K562 (cell line): ENCODE results near the gene ZNF74. TPM values are rescaled to one million over a fixed set of nuclear protein-coding genes. Genes with fewer than 3 reads are reported as not detected.

Experiments used
- ATAC-seq: fragments of 200-7000 bp; cut with Tn5 transposase; 3 replicates; pipeline ENCODE4 v1.9.1; 2020; ENCODE audit warnings: moderate library complexity
- BruUV-seq: library from RNA; stranded (reverse); fragments of 400-500 nt; replicated peaks from 2 replicates; lab custom pipeline; 2021; lab: Mats Ljungman, UMichigan
- CTCF ChIA-PET: fragments of 300-600 bp; formaldehyde crosslinking; extraction: SDS; loops from one replicate; lab custom pipeline; 2021; ENCODE audit warnings: low intra/inter-chr PET ratio; lab: Yijun Ruan, JAX
- POLR2A ChIA-PET: fragments of 300-600, 350-650 bp; sonication (Branson Sonifier 250); formaldehyde crosslinking; extraction: SDS; loops from one replicate; lab custom pipeline; 2021; ENCODE audit warnings: antibody characterized with exemption, inconsistent platforms; lab: Yijun Ruan, JAX
- DNase-seq, 4 experiments: peaks; one replicate each; pipeline versions ENCODE4 v3.0.0 to v3.0.0-alpha.2; 2011 to 2018; ENCODE audit warnings: low spot score in 3 of 4, mixed read lengths in 3 of 4; ENCODE audit errors: extremely low read depth in 1 of 4
- FAIRE-seq: peaks from 2 replicates; lab custom pipeline; 2011; peaks lifted over from hg19 to GRCh38; lab: Jason Lieb, UNC
- H2AFZ ChIP-seq: 2 replicates; pipeline ENCODE4 v1.6.0; 2011; ENCODE audit warnings: low read depth, low read length, control low read depth, inconsistent platforms
- H3K27ac ChIP-seq: fragments of 200-600 bp; 3 replicates; pipeline ENCODE4 v1.8.0; 2011; ENCODE audit warnings: low read depth, mild to moderate bottlenecking, control low read depth, inconsistent platforms, low read length, moderate library complexity, mixed read lengths; ENCODE audit errors: extremely low read depth
- H3K27me3 ChIP-seq, 2 experiments: fragments of 300-600 bp in 1 of 2; 2 replicates in 1 of 2; 3 replicates in 1 of 2; pipeline versions ENCODE4 v1.6.0 to v1.8.0; 2011; ENCODE audit warnings: inconsistent platforms in 2 of 2, low read length in 2 of 2, mild to moderate bottlenecking in 1 of 2, mixed read lengths in 1 of 2, moderate library complexity in 1 of 2; ENCODE audit not compliant: control insufficient read depth in 2 of 2, insufficient read depth in 2 of 2
- H3K36me3 ChIP-seq: fragments of 300-600 bp; 3 replicates; pipeline ENCODE4 v1.8.0; 2011; ENCODE audit warnings: mild to moderate bottlenecking, low read length, inconsistent platforms; ENCODE audit not compliant: control insufficient read depth, insufficient read depth
- H3K4me1 ChIP-seq, 2 experiments: fragments of 200-600 bp in 1 of 2; replicated peaks in 1 of 2; 2 replicates in 1 of 2; 3 replicates in 1 of 2; pipeline versions ENCODE4 v1.5.1 to v1.8.0; 2011; ENCODE audit warnings: inconsistent platforms in 2 of 2, low read length in 2 of 2, mild to moderate bottlenecking in 1 of 2, mixed read lengths in 1 of 2, moderate library complexity in 1 of 2; ENCODE audit not compliant: control insufficient read depth in 2 of 2, insufficient read depth in 2 of 2
- H3K4me2 ChIP-seq: 2 replicates; pipeline ENCODE4 v1.6.1; 2011; ENCODE audit warnings: low read length, control low read depth, inconsistent platforms, mixed read lengths; ENCODE audit not compliant: insufficient read depth
- H3K4me3 ChIP-seq: fragments of 200-600 bp; sonication (generic), shearing (Covaris generic); 2 replicates; pipeline ENCODE4 v1.5.1; 2016; ENCODE audit warnings: control low read depth, inconsistent platforms
- H3K79me2 ChIP-seq: fragments of 200-600 bp; 3 replicates; pipeline ENCODE4 v1.8.0; 2011; ENCODE audit warnings: low read length, inconsistent platforms; ENCODE audit not compliant: control insufficient read depth, insufficient read depth
- H3K9ac ChIP-seq, 2 experiments: 2 replicates each; pipeline versions ENCODE4 v1.6.0 to v1.6.1; 2011; ENCODE audit warnings: low read depth in 2 of 2, low read length in 2 of 2, control low read depth in 1 of 2, inconsistent platforms in 1 of 2, mild to moderate bottlenecking in 1 of 2, mixed read lengths in 1 of 2; ENCODE audit not compliant: insufficient read depth in 1 of 2
- H3K9me1 ChIP-seq: one replicate; pipeline ENCODE4 v1.6.0; 2011; ENCODE audit warnings: inconsistent platforms, mild to moderate bottlenecking, low read length, moderate library complexity; ENCODE audit not compliant: control insufficient read depth, insufficient read depth
- H3K9me3 ChIP-seq: replicated peaks from 2 replicates; pipeline ENCODE4 v1.5.1; 2011; ENCODE audit warnings: low read depth, low read length, inconsistent platforms; ENCODE audit not compliant: control insufficient read depth, insufficient read depth
- H4K20me1 ChIP-seq: replicated peaks from 2 replicates; pipeline ENCODE4 v1.6.1; 2011; ENCODE audit warnings: low read length, inconsistent platforms, mixed read lengths; ENCODE audit not compliant: control insufficient read depth, insufficient read depth
- CBX2 ChIP-seq: fragments of 200-600 bp; sonication (generic); IDR thresholded peaks from one replicate; pipeline ENCODE4 v1.6.1; 2012; ENCODE audit warnings: mild to moderate bottlenecking, low read length, inconsistent platforms; ENCODE audit not compliant: insufficient read depth, poor library complexity, severe bottlenecking
- ELF1 ChIP-seq: fragments of 200-800 bp; sonication (Bioruptor generic); IDR thresholded peaks from 2 replicates; pipeline ENCODE4 v1.6.1; 2016; ENCODE audit warnings: missing genetic modification characterization, missing compliant biosample characterization
- FOXA3 ChIP-seq, 2 experiments: fragments of 450-650 bp in 1 of 2; sonication (generic) in 1 of 2; formaldehyde crosslinking; IDR thresholded peaks in 1 of 2; conservative IDR thresholded peaks in 1 of 2; 2 replicates each; pipeline versions ENCODE4 v1.4.0 to v1.8.0; 2020 to 2022; ENCODE audit warnings: mild to moderate bottlenecking in 2 of 2, missing genetic modification reagents in 1 of 2
- GATA2 ChIP-seq: sonication (generic); formaldehyde crosslinking; IDR thresholded peaks from 2 replicates; pipeline ENCODE4 v1.4.0; 2020; ENCODE audit warnings: mild to moderate bottlenecking, missing genetic modification reagents
- HDAC8 ChIP-seq: fragments of 450-650 bp; IDR thresholded peaks from 2 replicates; pipeline ENCODE4 v1.6.1; 2016; ENCODE audit warnings: mild to moderate bottlenecking, missing genetic modification characterization, moderate library complexity, missing compliant biosample characterization
- HMGN3 ChIP-seq: IDR thresholded peaks from 2 replicates; pipeline ENCODE4 v1.6.1; 2011; ENCODE audit warnings: borderline replicate concordance, low read depth, mild to moderate bottlenecking, mixed read lengths, low read length; ENCODE audit not compliant: insufficient read length; ENCODE audit errors: extremely low read depth
- HNRNPK ChIP-seq: fragments of 200-400 bp; formaldehyde crosslinking; IDR thresholded peaks from one replicate; pipeline ENCODE4 v1.6.1; 2018; ENCODE audit warnings: mild to moderate bottlenecking, low read depth, low read length; ENCODE audit not compliant: poor library complexity, severe bottlenecking
- KAT2B ChIP-seq: IDR thresholded peaks from one replicate; pipeline ENCODE4 v1.6.1; 2012; ENCODE audit warnings: low read depth, mild to moderate bottlenecking, control low read depth, inconsistent platforms, low read length, moderate library complexity
- MAFG ChIP-seq: fragments of 450-650 bp; conservative IDR thresholded peaks from 2 replicates; pipeline ENCODE4 v1.6.1; 2016; ENCODE audit warnings: missing genetic modification characterization, missing compliant biosample characterization
- MYC ChIP-seq, 2 experiments: fragments of 250-450 bp in 1 of 2; sonication (Bioruptor Pico) in 1 of 2; IDR thresholded peaks; 2 replicates each; pipeline versions ENCODE4 v1.5.1 to v1.6.1; 2012 to 2021; ENCODE audit warnings: low read depth in 2 of 2, borderline replicate concordance in 1 of 2, improper control_type of control experiment in 1 of 2, low read length in 1 of 2, mild to moderate bottlenecking in 1 of 2, moderate library complexity in 1 of 2
- NFE2L1 ChIP-seq: fragments of 450-650 bp; IDR thresholded peaks from 2 replicates; pipeline ENCODE4 v1.6.1; 2016; ENCODE audit warnings: missing genetic modification characterization, low read depth, mild to moderate bottlenecking, missing compliant biosample characterization, moderate library complexity, borderline replicate concordance
- PREB ChIP-seq: sonication (generic); formaldehyde crosslinking; IDR thresholded peaks from 2 replicates; pipeline ENCODE4 v1.8.1; 2023; ENCODE audit warnings: mild to moderate bottlenecking, missing genetic modification reagents
- TEAD1 ChIP-seq, 2 experiments: fragments of 450-650 bp in 1 of 2; sonication (generic) in 1 of 2; formaldehyde crosslinking; IDR thresholded peaks; 2 replicates each; pipeline versions ENCODE4 v1.4.0 to v1.8.0; 2020 to 2022; ENCODE audit warnings: mild to moderate bottlenecking in 2 of 2, missing genetic modification reagents in 1 of 2
- ZC3H11A ChIP-seq: IDR thresholded peaks from 2 replicates; pipeline ENCODE4 v1.6.1; 2012; ENCODE audit warnings: low read depth, low read length, improper control_type of control experiment
- ZKSCAN8 ChIP-seq: fragments of 200-800 bp; sonication (Bioruptor generic); IDR thresholded peaks from 2 replicates; pipeline ENCODE4 v1.6.1; 2016; ENCODE audit warnings: missing genetic modification characterization, missing compliant biosample characterization
- ZNF12 ChIP-seq: sonication (generic); formaldehyde crosslinking; IDR thresholded peaks from 2 replicates; pipeline ENCODE4 v1.4.0; 2020; ENCODE audit warnings: mild to moderate bottlenecking, missing genetic modification reagents
- ZNF316 ChIP-seq: fragments of 450-650 bp; IDR thresholded peaks from 2 replicates; pipeline ENCODE4 v1.6.1; 2016
- ZNF766 ChIP-seq: fragments of 200-800 bp; sonication (Bioruptor generic); conservative IDR thresholded peaks from 2 replicates; pipeline ENCODE4 v1.6.1; 2016; ENCODE audit warnings: missing genetic modification characterization, missing compliant biosample characterization
- WGBS: fragments of 100-300 bp; shearing (Covaris generic); methylation state at CpG from one replicate; pipeline ENCODE4 v1.1.6; 2016; ENCODE audit warnings: low coverage, mixed read lengths; ENCODE audit not compliant: insufficient coverage; ENCODE audit errors: missing lambda C conversion rate; 5-methylcytosine and 5-hydroxymethylcytosine counted together
- in situ Hi-C: fragments of 300-500 bp; cut with MboI; formaldehyde crosslinking; loops from 4 replicates; pipeline ENCODE4 v1.15.0; 2018; ENCODE audit warnings: inconsistent platforms, mixed read lengths
- intact Hi-C: fragments of 100-400 bp; cut with micrococcal nuclease; formaldehyde crosslinking; loops from 2 replicates; pipeline ENCODE4 v1.14.2; 2022
- polyA plus RNA-seq, 8 experiments: library from polyadenylated mRNA; depleted of rRNA in 4 of 8; stranded (reverse) in 5 of 8; unstranded in 3 of 8; fragments of >200 nt; fragmentation: Nextera tagmentation in 2 of 8; fragmentation: Illumina TruSeq in 1 of 8; extraction: Ambion mirVana in 2 of 8; extraction: Trizol in 1 of 8; gene quantifications; 2 replicates each; pipeline versions ENCODE4 v1.2.1 to v1.2.3, GENCODE V29; 2011 to 2014; ENCODE audit warnings: inconsistent platforms in 1 of 8, missing spikeins in 1 of 8
- total RNA-seq, 7 experiments: library from RNA; depleted of rRNA in 6 of 7; stranded (reverse); fragments of >200 nt in 6 of 7; fragmentation: Illumina TruSeq in 2 of 7; extraction: Trizol in 2 of 7; gene quantifications; 2 replicates each; pipeline versions ENCODE4 v1.2.1 to v1.2.3, GENCODE V29; 2011 to 2021; ENCODE audit warnings: low replicate concordance in 1 of 7
- TF ChIP-seq, protein P1 (sequence below), 2 experiments: fragments of 450-650 bp in 1 of 2; sonication (generic) in 1 of 2; formaldehyde crosslinking in 1 of 2; IDR thresholded peaks in 1 of 2; conservative IDR thresholded peaks in 1 of 2; 2 replicates each; pipeline versions ENCODE4 v1.6.1 to v1.8.1; 2016 to 2023; ENCODE audit warnings: mild to moderate bottlenecking in 2 of 2, moderate library complexity in 2 of 2, inconsistent platforms in 1 of 2, missing genetic modification reagents in 1 of 2

The ZNF74 gene
- total and polyA plus RNA-seq, 9 of the 15 experiments (the other 6 are each of a cell fraction or from before 2014, with no cell fraction given): 2.4 to 53.5 (median 31.5) TPM

- TF ChIP-seq HMGN3: no peak
- TF ChIP-seq CBX2: no peak
- no peak for TF ChIP-seq MYC (IDR thresholded peaks at IDR 0.05; ENCODE audit: low read depth, low read length)
- TF ChIP-seq MYC (CRISPR knock-in tag; IDR thresholded peaks at IDR 0.05; ENCODE audit: borderline replicate concordance, low read depth): no peak
- TF ChIP-seq, protein P1, sequence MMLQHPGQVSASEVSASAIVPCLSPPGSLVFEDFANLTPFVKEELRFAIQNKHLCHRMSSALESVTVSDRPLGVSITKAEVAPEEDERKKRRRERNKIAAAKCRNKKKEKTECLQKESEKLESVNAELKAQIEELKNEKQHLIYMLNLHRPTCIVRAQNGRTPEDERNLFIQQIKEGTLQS (IDR thresholded peaks at IDR 0.05): no peak
- TF ChIP-seq, protein P1 (CRISPR knock-in tag; conservative IDR thresholded peaks at IDR 0.05): 0 out of 2 replicates have a peak, but pooled peaks have one; percentile 16
- no peak for TF ChIP-seq ZNF766 (CRISPR knock-in tag)
Observed at GRCh38 chr22:20451920-20452319, 58.0 kb downstream of the ZNF74 start (continued).

DNA sequence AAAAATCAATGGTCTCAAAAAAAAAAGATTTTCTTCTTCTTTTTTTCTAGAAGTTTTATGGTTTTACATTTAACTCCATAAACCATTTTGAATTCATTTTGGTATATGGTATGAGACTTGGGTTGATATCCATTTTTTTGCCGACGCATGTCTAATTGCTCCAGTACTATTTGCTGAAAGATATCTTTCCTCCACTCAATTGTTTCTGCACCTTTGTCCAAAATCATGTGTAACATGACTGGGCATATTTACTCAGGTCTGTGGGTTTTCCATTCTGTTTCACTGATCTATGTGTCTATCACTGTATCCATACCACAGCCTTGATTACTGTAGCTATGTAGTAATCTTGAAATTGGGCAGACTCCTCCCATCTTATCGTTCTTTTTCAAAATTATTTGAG is 59.3 kb downstream of the ZNF74 start:
- Histone ChIP-seq H3K9me3 (no peaks in the 10 kb centered on the region), H3K4me3 (no peak overlapping the region), H4K20me1 (peaks cover 16% of the 10 kb centered on the region), H3K27ac (no peak overlapping the region), H3K36me3 (no peaks in the 10 kb centered on the region), H3K79me2 (no peaks in the 10 kb centered on the region), H3K4me2 (no peak overlapping the region), H3K9me1 (no peaks in the 10 kb centered on the region), H3K4me1 (peaks cover 0 to 3% of the 10 kb centered on the region in 2 experiments; a peak in 2 of 5 replicates), H2AFZ (no peak overlapping the region), H3K9ac (no peak overlapping the region), H3K27me3 (peaks cover 26 to 35% of the 10 kb centered on the region in 2 experiments; a peak in 4 of 5 replicates)
- FAIRE-seq (no peak), DNase-seq (no peak), ATAC-seq (no peak)
- 33% methylated on average over 3 of the region's 3 CpGs for WGBS
- in situ Hi-C loops (no loop called here), intact Hi-C loops (no loop called here)
- BruUV-seq: no TSS peak
- ChIA-PET POLR2A (interaction anchor here (0.6 to 6.8 kb wide), 12 partner anchors 9 to 134 kb away, joined by 3 to 46 read pairs (median 4); partner anchors contain the start of gene DGCR6L), CTCF (interaction anchor here (1.6 to 6.9 kb wide), 3 partner anchors 10 to 296 kb away, joined by 3 to 195 read pairs (median 8); no protein-coding TSS in a partner anchor)
- TF ChIP-seq KAT2B (no peak), ZC3H11A (no peak), GATA2 (no peak), ZNF316 (peak; percentile 90), PREB (CRISPR knock-in tag) (no peak), HNRNPK (no peak), MAFG (tag) (peak; percentile 91), TEAD1 (CRISPR knock-in tag; IDR thresholded peaks at IDR 0.05) (peak in 1 of 2 experiments; percentile 34; a peak in 1 of 4 replicates), ZNF12 (CRISPR knock-in tag) (no peak), NFE2L1 (tag) (peak; percentile 59; the same call in 1 of the 2 replicates), ELF1 (tag) (0 out of 2 replicates have a peak, but pooled peaks have one; percentile 6), HDAC8 (tag) (no peak), FOXA3 (CRISPR knock-in tag; conservative IDR thresholded peaks at IDR 0.05 in 1 of 2, IDR thresholded peaks at IDR 0.05 in 1 of 2) (0 out of 4 replicates have a peak, but pooled peaks of 1 of the 2 experiments have one; percentile 9), ZKSCAN8 (CRISPR knock-in tag) (no peak)
